Measurements from ENCODE around the gene TIMM10B.
A peak's percentile ranks its signal among the peaks of the same experiment; 100 is the strongest.
"Not testable (repeated sequence)": the region's sequence is repeated elsewhere in the genome, so short reads cannot be mapped to it uniquely, and the experiment has no call there.

The TIMM10B gene

GRCh38 chr11:6504166-6504565 lies 22.9 kb downstream of the TIMM10B start:
- no peak for DNase-seq

- DNase-seq: peak in 4 of 51 donors; percentile 2 to 34 (median 13)
These were observed 24.4 kb downstream of the TIMM10B start for GRCh38 chr11:6505577-6506240.

- no peak for DNase-seq
These were observed 35.6 kb downstream of the TIMM10B start for GRCh38 chr11:6516865-6517264.

GRCh38 chr11:6520265-6520664 lies 39.0 kb downstream of the TIMM10B start:
- DNase-seq: no peak

GRCh38 chr11:6521946-6522345 lies 40.6 kb downstream of the TIMM10B start:
- not testable (repeated sequence) for DNase-seq

- DNase-seq: no peak
These were observed 42.0 kb downstream of the TIMM10B start for GRCh38 chr11:6523253-6523652.

GRCh38 chr11:6526411-6527135 lies 45.3 kb downstream of the TIMM10B start:
- DNase-seq: no peak

- DNase-seq: no peak
These were observed 48.0 kb downstream of the TIMM10B start for GRCh38 chr11:6529266-6529665.

- DNase-seq: no peak
These were observed 49.5 kb downstream of the TIMM10B start for GRCh38 chr11:6530848-6531247.

GRCh38 chr11:6531267-6531752 lies 50.0 kb downstream of the TIMM10B start:
- DNase-seq: peak in 11 of 51 donors; percentile 3 to 60 (median 19)
